GM12891 (cell line): ENCODE results near the gene ACSL1.

Experiments
- DNase-seq: peaks from one replicate; pipeline ENCODE4 v3.0.0; 2011; ENCODE audit warnings: low spot score; ENCODE audit not compliant: insufficient read length
- FAIRE-seq: peaks from 2 replicates; lab custom pipeline; 2011; peaks lifted over from hg19 to GRCh38; lab: Jason Lieb, UNC
- PAX5 ChIP-seq: IDR thresholded peaks from 2 replicates; pipeline ENCODE4 v1.6.1; 2011; ENCODE audit warnings: low read length, moderate library complexity, mild to moderate bottlenecking; ENCODE audit not compliant: insufficient read depth, severe bottlenecking
- POLR2A ChIP-seq: IDR thresholded peaks from 2 replicates; pipeline ENCODE4 v1.6.1; 2011; ENCODE audit warnings: low read depth, low read length, control low read depth
- POLR2AphosphoS5 ChIP-seq: IDR thresholded peaks from 2 replicates; pipeline ENCODE4 v1.6.1; 2011; ENCODE audit warnings: low read depth, low read length, control low read depth
- POU2F2 ChIP-seq: IDR thresholded peaks from 2 replicates; pipeline ENCODE4 v1.6.1; 2011; ENCODE audit warnings: low read depth, mild to moderate bottlenecking, control low read depth, low read length, moderate library complexity
- SPI1 ChIP-seq: IDR thresholded peaks from 2 replicates; pipeline ENCODE4 v1.6.1; 2011; ENCODE audit warnings: low read depth, low read length, control low read depth
- TAF1 ChIP-seq: IDR thresholded peaks from 2 replicates; pipeline ENCODE4 v1.6.1; 2011; ENCODE audit warnings: low read depth, low read length, control low read depth

The ACSL1 gene

GRCh38 chr4:184732126-184732525, 93.6 kb downstream of the ACSL1 start:
- no peak for TF ChIP-seq PAX5
- TF ChIP-seq POU2F2 = no peak
- no peak for TF ChIP-seq POLR2AphosphoS5
- no peak for TF ChIP-seq TAF1
- FAIRE-seq (no peak), DNase-seq (no peak)

- FAIRE-seq = no peak
Measured at GRCh38 chr4:184731056-184731455, 94.7 kb downstream of the ACSL1 start.

GRCh38 chr4:184729946-184730345, 95.8 kb downstream of the ACSL1 start:
- DNase-seq (no peak), FAIRE-seq (no peak)
- TF ChIP-seq POU2F2 (no peak), TAF1 (no peak), PAX5 (no peak), POLR2A (no peak), SPI1 (no peak), POLR2AphosphoS5 (no peak)

More at GRCh38 chr4:184731056-184731455, 94.7 kb downstream of the ACSL1 start:
- TF ChIP-seq PAX5 (no peak), TAF1 (no peak), POLR2A (no peak), SPI1 (no peak), POU2F2 (no peak), POLR2AphosphoS5 (no peak)
- DNase-seq = no peak

GRCh38 chr4:184728858-184729257, 96.9 kb downstream of the ACSL1 start:
- FAIRE-seq (peak; percentile 20), DNase-seq (no peak)
- TF ChIP-seq POLR2A (no peak), SPI1 (no peak), PAX5 (no peak), POLR2AphosphoS5 (no peak), POU2F2 (no peak), TAF1 (no peak)

GRCh38 chr4:184727430-184727829, 98.3 kb downstream of the ACSL1 start:
- no peak for TF ChIP-seq POLR2AphosphoS5
- TF ChIP-seq TAF1 = no peak
- no peak for TF ChIP-seq POLR2A
- no peak for TF ChIP-seq POU2F2
- TF ChIP-seq PAX5 = no peak
- no peak for TF ChIP-seq SPI1
- FAIRE-seq = no peak
- DNase-seq = no peak

- DNase-seq = no peak
- FAIRE-seq = no peak
- no peak for TF ChIP-seq POU2F2
- TF ChIP-seq TAF1 = no peak
- no peak for TF ChIP-seq PAX5
- no peak for TF ChIP-seq POLR2AphosphoS5
- no peak for TF ChIP-seq SPI1
- TF ChIP-seq POLR2A = no peak
Measured at GRCh38 chr4:184722798-184723197, 103.0 kb downstream of the ACSL1 start.

GRCh38 chr4:184721254-184721653, 104.5 kb downstream of the ACSL1 start:
- FAIRE-seq (peak; percentile 5), DNase-seq (no peak)
- TF ChIP-seq POLR2A (no peak), TAF1 (no peak), PAX5 (no peak), POU2F2 (no peak), POLR2AphosphoS5 (no peak), SPI1 (no peak)

- TF ChIP-seq PAX5 = no peak
- TF ChIP-seq TAF1 = no peak
- TF ChIP-seq POLR2AphosphoS5 = no peak
- no peak for TF ChIP-seq POLR2A
- no peak for TF ChIP-seq POU2F2
- TF ChIP-seq SPI1 = no peak
- FAIRE-seq (no peak), DNase-seq (no peak)
Measured at GRCh38 chr4:184719407-184719806, 106.4 kb downstream of the ACSL1 start.

GRCh38 chr4:184715526-184715925, 110.2 kb downstream of the ACSL1 start:
- TF ChIP-seq POU2F2 (no peak), TAF1 (no peak), POLR2A (no peak), PAX5 (no peak), SPI1 (no peak), POLR2AphosphoS5 (no peak)
- no peak for FAIRE-seq
- no peak for DNase-seq

- FAIRE-seq = no peak
- DNase-seq = no peak
- TF ChIP-seq POLR2A = no peak
Measured at GRCh38 chr4:184713887-184714286, 111.9 kb downstream of the ACSL1 start.

GRCh38 chr4:184712322-184712721, 113.4 kb downstream of the ACSL1 start:
- FAIRE-seq (no peak), DNase-seq (no peak)
- TF ChIP-seq PAX5 = no peak
- TF ChIP-seq POLR2A = no peak
- TF ChIP-seq POU2F2 = no peak
- no peak for TF ChIP-seq POLR2AphosphoS5
- TF ChIP-seq SPI1 = no peak
- TF ChIP-seq TAF1 = no peak
